Colon (tissue), 2 donors: ENCODE data around the gene ZNF433.
"Not testable (repeated sequence)": the region's sequence is repeated elsewhere in the genome, so short reads cannot be mapped to it uniquely, and the experiment has no call there.

Experiments used
- FAIRE-seq: peaks from 2 replicates; lab custom pipeline; 2012; peaks lifted over from hg19 to GRCh38; lab: Jason Lieb, UNC
- donor health status: control.
- donor health status: control.

Gene ZNF433

GRCh38 chr19:12035220-12036172 lies at the start of gene ZNF433:
Gene ZNF433, minus strand, starts transcription at chr19:12035679. Its CDS starts 140 bp downstream, at chr19:12035539.
- FAIRE-seq: no peak

- not testable (repeated sequence) for FAIRE-seq
These were observed 47.9 kb upstream of the ZNF433 start for GRCh38 chr19:12083336-12083735.

GRCh38 chr19:12077375-12077774 lies 41.9 kb upstream of the ZNF433 start:
- no peak for FAIRE-seq

- not testable (repeated sequence) for FAIRE-seq
These were observed 40.9 kb upstream of the ZNF433 start for GRCh38 chr19:12076331-12076730.

- no peak for FAIRE-seq
These were observed 40.2 kb upstream of the ZNF433 start for GRCh38 chr19:12075538-12076139.

- no peak for FAIRE-seq
These were observed 29.4 kb upstream of the ZNF433 start, which contains the start of gene ZNF844 for GRCh38 chr19:12064590-12065538. Gene ZNF844, plus strand, starts transcription at chr19:12064731. Its CDS starts 143 bp downstream, at chr19:12064874.

GRCh38 chr19:12055784-12056183 lies 20.3 kb upstream of the ZNF433 start:
- FAIRE-seq: no peak

- no peak for FAIRE-seq
These were observed 17.2 kb upstream of the ZNF433 start, which contains the start of gene ZNF878 for GRCh38 chr19:12052497-12053169. Gene ZNF878, minus strand, starts transcription at chr19:12052961. Its CDS starts 160 bp downstream, at chr19:12052801.

- FAIRE-seq: no peak
These were observed 16.6 kb upstream of the ZNF433 start for GRCh38 chr19:12052091-12052496.

GRCh38 chr19:12047868-12048267 lies 12.4 kb upstream of the ZNF433 start:
- FAIRE-seq: no peak

- no peak for FAIRE-seq
These were observed 8.4 kb upstream of the ZNF433 start for GRCh38 chr19:12043752-12044422.

GRCh38 chr19:12042893-12043292 lies 7.4 kb upstream of the ZNF433 start:
- no peak for FAIRE-seq

GRCh38 chr19:12034620-12035019 lies 859 bp downstream of the ZNF433 start:
- no peak for FAIRE-seq

- no peak for FAIRE-seq
These were observed 1.3 kb downstream of the ZNF433 start for GRCh38 chr19:12034198-12034597.

- FAIRE-seq: no peak
These were observed 19.7 kb downstream of the ZNF433 start for GRCh38 chr19:12015753-12016116.

GRCh38 chr19:12015015-12015752 lies 20.3 kb downstream of the ZNF433 start:
- no peak for FAIRE-seq

- no peak for FAIRE-seq
These were observed 35.1 kb downstream of the ZNF433 start for GRCh38 chr19:12000152-12000981.

- no peak for FAIRE-seq
These were observed 40.3 kb downstream of the ZNF433 start for GRCh38 chr19:11995174-11995573.

- not testable (repeated sequence) for FAIRE-seq
These were observed 43.6 kb downstream of the ZNF433 start for GRCh38 chr19:11991921-11992320.
